Measurements from ENCODE around the gene CARD6.
"Not testable (repeated sequence)": the region's sequence is repeated elsewhere in the genome, so short reads cannot be mapped to it uniquely, and the experiment has no call there.

Gene CARD6

DNA sequence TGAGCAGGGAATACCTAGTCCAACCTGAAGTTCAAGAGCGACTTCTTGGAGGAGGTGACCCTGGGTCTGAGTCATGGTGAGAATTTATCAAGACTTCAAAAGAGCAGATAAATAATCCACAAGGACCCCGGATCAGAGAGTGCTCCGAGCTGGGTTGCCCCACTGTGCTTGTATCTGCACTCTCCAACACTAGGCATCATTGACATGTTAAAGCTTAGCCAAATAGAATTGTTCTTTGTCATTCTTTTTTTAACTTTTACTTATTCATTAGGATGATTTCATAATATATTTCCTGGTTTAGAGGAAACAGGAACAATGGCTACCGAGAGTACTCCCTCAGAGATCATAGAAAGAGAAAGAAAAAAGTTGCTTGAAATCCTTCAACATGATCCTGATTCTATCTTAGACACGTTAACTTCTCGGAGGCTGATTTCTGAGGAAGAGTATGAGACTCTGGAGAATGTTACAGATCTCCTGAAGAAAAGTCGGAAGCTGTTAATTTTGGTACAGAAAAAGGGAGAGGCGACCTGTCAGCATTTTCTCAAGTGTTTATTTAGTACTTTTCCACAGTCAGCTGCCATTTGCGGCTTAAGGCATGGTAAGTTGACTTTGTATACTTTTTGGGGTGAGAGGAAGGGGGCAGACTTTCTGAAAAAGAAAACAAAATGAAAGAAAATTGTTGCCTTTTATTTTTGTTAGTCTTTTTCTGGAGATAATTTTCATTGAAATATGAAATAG is at the start of gene CARD6:
Gene CARD6, plus strand, starts transcription at position 300 of the 738 bp plus-strand sequence. Its CDS starts 16 bp downstream, at position 316.
- H3K4me2 ChIP-seq (ENCODE audit: low read length): peak within 1 kb of the TSS; percentile 77
- H3K79me2 ChIP-seq: no peaks in the 10 kb centered on the region
- H2AFZ ChIP-seq: peak within 1 kb of the TSS; percentile 23
- H3K4me3 ChIP-seq (ENCODE audit: low read depth, low read length): peak within 1 kb of the TSS; percentile 66
- no peaks in the 10 kb centered on the region for H3K9me3 ChIP-seq (ENCODE audit: control insufficient read depth, low read length)
- TF ChIP-seq CTCF (IDR thresholded peaks at IDR 0.05): no peak
- no peaks in the 10 kb centered on the region for H3K4me1 ChIP-seq
- H3K9ac ChIP-seq: no peak within 1 kb of the TSS
- H3K27ac ChIP-seq: peak within 1 kb of the TSS; percentile 36
- H3K27me3 ChIP-seq (ENCODE audit: control insufficient read depth, insufficient read depth, low read length): no peaks in the 10 kb centered on the region
- no peaks in the 10 kb centered on the region for H3K36me3 ChIP-seq (ENCODE audit: control insufficient read depth, insufficient read depth, low read length)

GRCh38 chr5:40791715-40792139 is 49.4 kb upstream of the CARD6 start:
- no peak for TF ChIP-seq CTCF (IDR thresholded peaks at IDR 0.05)
- Histone ChIP-seq H3K4me2 (ENCODE audit: low read length) (no peak overlapping the region), H3K9ac (no peak overlapping the region), H3K4me1 (peaks cover 3% of the 10 kb centered on the region), H3K27me3 (ENCODE audit: control insufficient read depth, insufficient read depth, low read length) (no peaks in the 10 kb centered on the region), H3K79me2 (peaks cover 63% of the 10 kb centered on the region), H3K4me3 (ENCODE audit: low read depth, low read length) (no peak overlapping the region), H2AFZ (no peak overlapping the region), H3K27ac (no peak overlapping the region), H3K36me3 (ENCODE audit: control insufficient read depth, insufficient read depth, low read length) (no peaks in the 10 kb centered on the region), H3K9me3 (ENCODE audit: control insufficient read depth, low read length) (no peaks in the 10 kb centered on the region)

GRCh38 chr5:40792691-40793090 is 48.5 kb upstream of the CARD6 start:
- not testable (repeated sequence) for H3K9ac ChIP-seq; H3K36me3 ChIP-seq (ENCODE audit: control insufficient read depth, insufficient read depth, low read length); H3K4me3 ChIP-seq (ENCODE audit: low read depth, low read length); H2AFZ ChIP-seq; H3K9me3 ChIP-seq (ENCODE audit: control insufficient read depth, low read length); H3K4me2 ChIP-seq (ENCODE audit: low read length); H3K27ac ChIP-seq; H3K4me1 ChIP-seq; H3K27me3 ChIP-seq (ENCODE audit: control insufficient read depth, insufficient read depth, low read length)
- H3K79me2 ChIP-seq: peaks cover 57% of the 10 kb centered on the region

- H3K4me2 ChIP-seq (ENCODE audit: low read length); H3K4me1 ChIP-seq; H3K36me3 ChIP-seq (ENCODE audit: control insufficient read depth, insufficient read depth, low read length): not testable (repeated sequence)
These were observed 46.8 kb upstream of the CARD6 start for GRCh38 chr5:40794340-40794739.

DNA sequence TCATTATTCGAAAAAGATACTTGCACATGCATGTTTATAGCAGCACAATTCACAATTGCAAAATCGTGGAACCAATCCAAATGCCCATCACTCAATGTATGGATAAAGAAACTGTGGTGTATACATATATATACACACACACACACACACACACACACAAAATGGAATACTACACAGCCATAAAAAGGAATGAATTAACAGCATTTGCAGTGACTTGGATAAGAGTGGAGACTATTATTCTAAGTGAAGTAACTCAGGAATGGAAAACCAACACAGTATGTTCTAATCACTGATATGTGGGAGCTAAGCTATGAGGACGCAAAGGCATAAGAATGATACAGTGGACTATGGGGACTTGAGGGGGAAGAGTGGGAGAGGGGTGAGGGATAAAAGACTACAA is 46.3 kb upstream of the CARD6 start:
- not testable (repeated sequence) for H3K9me3 ChIP-seq (ENCODE audit: control insufficient read depth, low read length); H3K4me3 ChIP-seq (ENCODE audit: low read depth, low read length); H3K4me2 ChIP-seq (ENCODE audit: low read length); H3K36me3 ChIP-seq (ENCODE audit: control insufficient read depth, insufficient read depth, low read length); H2AFZ ChIP-seq; H3K9ac ChIP-seq; H3K27ac ChIP-seq; H3K4me1 ChIP-seq; H3K27me3 ChIP-seq (ENCODE audit: control insufficient read depth, insufficient read depth, low read length)
- H3K79me2 ChIP-seq: peaks cover 41% of the 10 kb centered on the region

More at GRCh38 chr5:40794340-40794739, 46.8 kb upstream of the CARD6 start:
- not testable (repeated sequence) for H3K9me3 ChIP-seq (ENCODE audit: control insufficient read depth, low read length); H3K4me3 ChIP-seq (ENCODE audit: low read depth, low read length); H3K27me3 ChIP-seq (ENCODE audit: control insufficient read depth, insufficient read depth, low read length); H2AFZ ChIP-seq; H3K9ac ChIP-seq; H3K27ac ChIP-seq
- H3K79me2 ChIP-seq: peaks cover 42% of the 10 kb centered on the region

GRCh38 chr5:40796487-40796889 is 44.7 kb upstream of the CARD6 start:
- Histone ChIP-seq H3K4me2 (ENCODE audit: low read length) (peak overlapping the region; percentile 74), H3K79me2 (peaks cover 32% of the 10 kb centered on the region), H3K36me3 (ENCODE audit: control insufficient read depth, insufficient read depth, low read length) (no peaks in the 10 kb centered on the region), H3K9ac (no peak overlapping the region), H2AFZ (no peak overlapping the region), H3K27me3 (ENCODE audit: control insufficient read depth, insufficient read depth, low read length) (no peaks in the 10 kb centered on the region), H3K4me3 (ENCODE audit: low read depth, low read length) (peak overlapping the region; percentile 83), H3K9me3 (ENCODE audit: control insufficient read depth, low read length) (no peaks in the 10 kb centered on the region), H3K27ac (no peak overlapping the region), H3K4me1 (peaks cover 1% of the 10 kb centered on the region)
- no peak for TF ChIP-seq CTCF (IDR thresholded peaks at IDR 0.05)

Data from parathyroid adenoma (tissue), 2 donors.